Bronchial epithelial cell (primary cell): ENCODE results near the gene MSH3. TPM values are rescaled to one million over a fixed set of nuclear protein-coding genes. Genes with fewer than 3 reads are reported as not detected.

Experiments
- DNase-seq: peaks from one replicate; pipeline ENCODE4 v3.0.0-alpha.2; 2010; ENCODE audit warnings: low read depth
- FAIRE-seq: peaks from 2 replicates; lab custom pipeline; 2011; peaks lifted over from hg19 to GRCh38; lab: Jason Lieb, UNC
- H3K27me3 ChIP-seq: 2 replicates; pipeline ENCODE4 v1.5.1; 2011; ENCODE audit warnings: low read length; ENCODE audit not compliant: control insufficient read depth, insufficient read depth
- H3K36me3 ChIP-seq: 2 replicates; pipeline ENCODE4 v1.5.1; 2011; ENCODE audit warnings: low read length; ENCODE audit not compliant: control insufficient read depth, insufficient read depth
- H3K4me3 ChIP-seq: 2 replicates; pipeline ENCODE4 v1.5.1; 2011; ENCODE audit warnings: mild to moderate bottlenecking, low read depth, low read length, control low read depth
- total RNA-seq: library from RNA; depleted of rRNA; stranded (reverse); fragments of >200 nt; gene quantifications from 2 replicates; pipeline ENCODE4 v1.2.1, GENCODE V29; 2014
- TF ChIP-seq, protein P1 (sequence below): IDR thresholded peaks from 2 replicates; pipeline ENCODE4 v1.5.1; 2011; ENCODE audit warnings: mild to moderate bottlenecking, moderate library complexity, low read length, control low read depth, inconsistent platforms; ENCODE audit not compliant: insufficient read depth, severe bottlenecking

Gene MSH3
- 11.1 and 11.8 TPM in 2 replicates for total RNA-seq

DNA sequence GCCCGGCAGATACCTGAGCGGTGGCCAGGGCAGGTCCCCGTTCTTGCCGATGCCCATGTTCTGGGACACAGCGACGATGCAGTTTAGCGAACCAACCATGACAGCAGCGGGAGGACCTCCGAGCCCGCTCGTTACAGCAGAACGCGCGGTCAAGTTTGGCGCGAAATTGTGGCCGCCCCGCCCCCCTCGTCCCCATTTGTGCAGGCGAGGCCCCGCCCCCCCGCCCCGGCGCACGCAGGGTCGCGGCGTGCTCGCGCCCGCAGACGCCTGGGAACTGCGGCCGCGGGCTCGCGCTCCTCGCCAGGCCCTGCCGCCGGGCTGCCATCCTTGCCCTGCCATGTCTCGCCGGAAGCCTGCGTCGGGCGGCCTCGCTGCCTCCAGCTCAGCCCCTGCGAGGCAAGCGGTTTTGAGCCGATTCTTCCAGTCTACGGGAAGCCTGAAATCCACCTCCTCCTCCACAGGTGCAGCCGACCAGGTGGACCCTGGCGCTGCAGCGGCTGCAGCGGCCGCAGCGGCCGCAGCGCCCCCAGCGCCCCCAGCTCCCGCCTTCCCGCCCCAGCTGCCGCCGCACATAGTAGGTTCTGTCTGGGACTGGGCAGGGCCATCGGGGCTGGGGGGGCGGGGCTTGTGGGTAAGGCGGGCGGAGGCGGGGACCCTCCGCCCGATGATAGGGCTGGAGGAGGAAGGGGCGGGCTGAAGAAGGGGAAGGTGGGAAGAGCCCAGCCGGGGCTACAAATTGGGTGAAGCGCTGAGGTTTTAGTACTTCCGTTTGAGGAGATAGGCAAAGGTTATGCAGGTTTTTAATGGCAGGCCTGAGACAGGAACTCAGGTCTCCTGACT is at the start of gene MSH3, which contains the start of gene DHFR:
MSH3 (plus strand) TSS at position 262 of the 840 bp plus-strand sequence; CDS start at position 338, 76 bp downstream.
DHFR (minus strand) TSS at position 593 of the 840 bp plus-strand sequence; CDS start at position 99, 494 bp downstream.
- FAIRE-seq = no peak
- H3K36me3 ChIP-seq = peaks cover 1% of the 10 kb centered on the region
- no peaks in the 10 kb centered on the region for H3K27me3 ChIP-seq
- DNase-seq = peak; percentile 79
- TF ChIP-seq, protein P1, sequence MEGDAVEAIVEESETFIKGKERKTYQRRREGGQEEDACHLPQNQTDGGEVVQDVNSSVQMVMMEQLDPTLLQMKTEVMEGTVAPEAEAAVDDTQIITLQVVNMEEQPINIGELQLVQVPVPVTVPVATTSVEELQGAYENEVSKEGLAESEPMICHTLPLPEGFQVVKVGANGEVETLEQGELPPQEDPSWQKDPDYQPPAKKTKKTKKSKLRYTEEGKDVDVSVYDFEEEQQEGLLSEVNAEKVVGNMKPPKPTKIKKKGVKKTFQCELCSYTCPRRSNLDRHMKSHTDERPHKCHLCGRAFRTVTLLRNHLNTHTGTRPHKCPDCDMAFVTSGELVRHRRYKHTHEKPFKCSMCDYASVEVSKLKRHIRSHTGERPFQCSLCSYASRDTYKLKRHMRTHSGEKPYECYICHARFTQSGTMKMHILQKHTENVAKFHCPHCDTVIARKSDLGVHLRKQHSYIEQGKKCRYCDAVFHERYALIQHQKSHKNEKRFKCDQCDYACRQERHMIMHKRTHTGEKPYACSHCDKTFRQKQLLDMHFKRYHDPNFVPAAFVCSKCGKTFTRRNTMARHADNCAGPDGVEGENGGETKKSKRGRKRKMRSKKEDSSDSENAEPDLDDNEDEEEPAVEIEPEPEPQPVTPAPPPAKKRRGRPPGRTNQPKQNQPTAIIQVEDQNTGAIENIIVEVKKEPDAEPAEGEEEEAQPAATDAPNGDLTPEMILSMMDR = peak; percentile 17
- H3K4me3 ChIP-seq = peak within 1 kb of the TSS; percentile 80

DNA sequence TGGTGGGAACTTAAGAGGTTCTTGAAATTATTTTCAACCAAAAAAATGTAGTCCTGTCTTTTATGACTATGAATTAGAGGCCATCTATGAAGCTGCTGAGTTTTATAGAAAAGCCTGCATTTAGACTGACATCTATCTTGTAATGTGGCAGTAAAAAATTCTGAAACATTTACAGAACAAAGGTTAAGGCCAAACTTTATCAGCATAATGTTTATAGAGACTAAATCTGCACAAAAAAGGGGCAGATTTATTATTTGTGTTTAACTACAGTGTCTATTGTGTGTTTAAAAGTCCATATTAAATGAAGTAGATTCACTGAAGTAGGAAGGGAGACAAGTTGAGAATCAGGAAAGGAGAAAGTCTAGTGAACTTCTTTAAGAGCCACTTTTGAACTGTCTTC is 47.1 kb upstream of the MSH3 start:
- Histone ChIP-seq H3K36me3 (no peaks in the 10 kb centered on the region), H3K27me3 (no peaks in the 10 kb centered on the region), H3K4me3 (no peak overlapping the region)
- DNase-seq (no peak), FAIRE-seq (no peak)
- TF ChIP-seq, protein P1 = no peak

DNA sequence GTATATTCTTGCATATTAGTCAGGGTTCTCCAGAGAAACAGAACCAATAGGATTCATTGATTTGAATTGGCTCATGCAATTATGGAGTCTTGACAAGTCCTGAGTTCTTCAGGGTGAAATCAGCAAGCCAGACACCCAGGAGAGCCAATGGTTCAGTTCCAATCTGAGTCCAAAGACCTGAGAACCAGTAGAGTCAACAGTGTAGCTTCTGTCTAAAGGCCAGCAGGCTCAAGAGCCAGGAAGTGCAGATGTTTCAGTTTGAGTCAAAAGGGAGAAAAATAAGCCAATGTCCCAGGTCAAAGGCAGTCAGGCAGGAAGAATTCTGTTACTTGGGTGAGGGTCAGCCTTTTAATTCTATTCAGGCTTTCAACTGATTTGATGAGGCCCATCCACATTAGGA is 46.6 kb upstream of the MSH3 start:
- no peak for DNase-seq
- H3K36me3 ChIP-seq = no peaks in the 10 kb centered on the region
- TF ChIP-seq, protein P1 = no peak
- H3K27me3 ChIP-seq = no peaks in the 10 kb centered on the region
- no peak for FAIRE-seq
- H3K4me3 ChIP-seq = no peak overlapping the region

DNA sequence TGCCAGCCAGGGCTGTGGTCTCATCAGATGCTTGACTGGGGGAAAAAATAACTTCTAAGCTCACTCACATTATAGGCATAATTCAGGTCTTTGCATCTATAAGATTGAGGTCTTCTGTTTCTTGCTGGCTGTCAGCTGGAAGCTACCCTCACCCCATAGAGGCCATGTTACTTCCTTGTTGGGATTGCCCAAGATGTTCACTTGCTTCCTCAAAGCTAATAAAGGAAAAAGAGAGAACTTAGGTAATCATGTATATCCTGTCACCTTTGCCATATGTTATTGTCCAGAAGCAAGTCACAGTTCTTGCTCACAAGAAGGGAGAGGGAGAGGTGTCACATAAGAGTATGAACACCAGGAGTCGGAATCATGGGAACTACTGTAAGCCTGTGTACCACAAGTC is 45.7 kb upstream of the MSH3 start:
- Histone ChIP-seq H3K27me3 (no peaks in the 10 kb centered on the region), H3K4me3 (no peak overlapping the region), H3K36me3 (no peaks in the 10 kb centered on the region)
- TF ChIP-seq, protein P1 = no peak
- DNase-seq (no peak), FAIRE-seq (no peak)

DNA sequence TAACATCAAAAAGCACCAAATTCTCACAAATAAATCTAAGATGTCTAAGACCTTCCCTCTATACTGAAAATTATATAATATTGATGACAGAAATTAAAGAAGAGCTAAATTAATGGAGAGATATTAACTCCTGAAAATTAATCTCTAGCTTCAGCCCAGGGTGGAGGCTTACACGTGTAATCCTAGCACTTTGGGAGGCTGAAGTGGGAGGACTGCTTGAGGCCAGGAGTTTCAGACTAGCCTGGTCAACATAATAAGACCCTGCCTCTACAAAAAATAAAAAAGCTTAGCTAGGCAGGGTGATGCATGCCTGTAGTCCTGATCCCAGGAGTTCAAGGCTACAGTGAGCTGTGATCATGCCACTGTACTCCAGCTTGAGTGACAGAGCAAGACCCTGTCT is 44.8 kb upstream of the MSH3 start:
- Histone ChIP-seq H3K36me3 (no peaks in the 10 kb centered on the region), H3K4me3 (no peak overlapping the region), H3K27me3 (no peaks in the 10 kb centered on the region)
- TF ChIP-seq, protein P1 = no peak
- FAIRE-seq = no peak
- DNase-seq = no peak
